BJ (cell line): ENCODE results near the gene DHCR7. TPM values are rescaled to one million over a fixed set of nuclear protein-coding genes. Genes with fewer than 3 reads are reported as not detected.

Experiments
- CTCF ChIA-PET: fragments of 350-600 bp; formaldehyde crosslinking; extraction: SDS; loops from one replicate; lab custom pipeline; 2021; ENCODE audit warnings: antibody characterized with exemption, inconsistent platforms; lab: Yijun Ruan, JAX
- POLR2A ChIA-PET: fragments of 300-600 bp; sonication (Branson Sonifier 250); formaldehyde crosslinking; extraction: SDS; loops from one replicate; lab custom pipeline; 2021; ENCODE audit warnings: antibody characterized with exemption; lab: Charles Lee
- DNase-seq: peaks from one replicate; pipeline ENCODE4 v3.0.0-alpha.2; 2011; ENCODE audit warnings: low read depth
- H3K27me3 ChIP-seq: 2 replicates; pipeline ENCODE4 v1.6.0; 2011; ENCODE audit warnings: low read length; ENCODE audit not compliant: control insufficient read depth, insufficient read depth
- H3K36me3 ChIP-seq: 2 replicates; pipeline ENCODE4 v1.5.1; 2011; ENCODE audit warnings: low read length; ENCODE audit not compliant: control insufficient read depth, insufficient read depth
- H3K4me3 ChIP-seq: 2 replicates; pipeline ENCODE4 v1.5.1; 2011; ENCODE audit warnings: low read depth, mild to moderate bottlenecking, control low read depth, low read length
- CTCF ChIP-seq: IDR thresholded peaks from 2 replicates; pipeline ENCODE4 v1.5.1; 2011; ENCODE audit warnings: low read depth, mild to moderate bottlenecking, control low read depth, inconsistent platforms, low read length, moderate library complexity; ENCODE audit not compliant: insufficient read depth
- polyA plus RNA-seq: library from polyadenylated mRNA; depleted of rRNA; stranded (reverse); fragments of >200 nt; gene quantifications from 2 replicates; pipeline ENCODE4 v1.2.3, GENCODE V29; 2011

Gene DHCR7
- polyA plus RNA-seq, 1 experiment = 61.1 TPM

GRCh38 chr11:71488681-71489270, 40.6 kb upstream of the DHCR7 start:
- Histone ChIP-seq H3K4me3 (no peak overlapping the region), H3K27me3 (no peaks in the 10 kb centered on the region), H3K36me3 (peaks cover 45% of the 10 kb centered on the region)
- ChIA-PET POLR2A (no interaction called here), CTCF (no interaction called here)
- DNase-seq = no peak
- no peak for TF ChIP-seq CTCF

- Histone ChIP-seq H3K36me3 (peaks cover 53% of the 10 kb centered on the region), H3K4me3 (no peak overlapping the region), H3K27me3 (no peaks in the 10 kb centered on the region)
- CTCF ChIA-PET = no interaction called here
- DNase-seq = no peak
- TF ChIP-seq CTCF = no peak
- POLR2A ChIA-PET = no interaction called here
These were observed 38.1 kb upstream of the DHCR7 start for GRCh38 chr11:71486320-71486719.

- no peak for DNase-seq
- H3K36me3 ChIP-seq = peaks cover 51% of the 10 kb centered on the region
- no peak overlapping the region for H3K4me3 ChIP-seq
- no peak for TF ChIP-seq CTCF
- no peaks in the 10 kb centered on the region for H3K27me3 ChIP-seq
- ChIA-PET CTCF (interaction anchor here (0.7 kb wide), 1 partner anchor 191 kb away, joined by 3 read pairs; no protein-coding TSS in a partner anchor), POLR2A (no interaction called here)
These were observed 37.3 kb upstream of the DHCR7 start for GRCh38 chr11:71485466-71485865.

- DNase-seq = no peak
- H3K27me3 ChIP-seq = no peaks in the 10 kb centered on the region
- H3K4me3 ChIP-seq = no peak overlapping the region
- ChIA-PET CTCF (interaction anchor here (0.7 kb wide), 1 partner anchor 191 kb away, joined by 3 read pairs; no protein-coding TSS in a partner anchor), POLR2A (no interaction called here)
- TF ChIP-seq CTCF = no peak
- peaks cover 50% of the 10 kb centered on the region for H3K36me3 ChIP-seq
These were observed 36.8 kb upstream of the DHCR7 start for GRCh38 chr11:71485063-71485399.

- ChIA-PET CTCF (interaction anchor here (0.5 to 0.7 kb wide), 2 partner anchors 46 to 190 kb away, joined by 3 read pairs; no protein-coding TSS in a partner anchor), POLR2A (no interaction called here)
- H3K36me3 ChIP-seq = peaks cover 50% of the 10 kb centered on the region
These were observed 36.3 kb upstream of the DHCR7 start for GRCh38 chr11:71484248-71485062.

More at GRCh38 chr11:71484248-71485062, 36.3 kb upstream of the DHCR7 start:
- DNase-seq = no peak
- no peak for TF ChIP-seq CTCF
- Histone ChIP-seq H3K27me3 (no peaks in the 10 kb centered on the region), H3K4me3 (no peak overlapping the region)
